Left ventricle myocardium inferior (tissue), 1 donor: Measurements from ENCODE around the gene CNPY2. TPM values are rescaled to one million over a fixed set of nuclear protein-coding genes. Genes with fewer than 3 reads are reported as not detected.

ENCODE experiments used
- DNase-seq: peaks from one replicate; pipeline ENCODE4 v3.0.0-alpha.2; 2020
- H3K27ac ChIP-seq: fragments of 200-600 bp; replicated peaks from 2 replicates; pipeline ENCODE4 v1.8.0; 2021
- H3K27me3 ChIP-seq: fragments of 200-600 bp; 2 replicates; pipeline ENCODE4 v1.8.0; 2021; ENCODE audit warnings: low read depth
- H3K36me3 ChIP-seq: fragments of 200-600 bp; 2 replicates; pipeline ENCODE4 v1.8.0; 2021
- H3K4me1 ChIP-seq: fragments of 200-600 bp; 2 replicates; pipeline ENCODE4 v1.8.0; 2021
- H3K4me3 ChIP-seq: fragments of 200-600 bp; 2 replicates; pipeline ENCODE4 v1.8.0; 2021; ENCODE audit warnings: mild to moderate bottlenecking, moderate library complexity
- H3K9me3 ChIP-seq: fragments of 200-600 bp; replicated peaks from 2 replicates; pipeline ENCODE4 v1.8.0; 2021
- CTCF ChIP-seq: fragments of 200-600 bp; IDR thresholded peaks from 2 replicates; pipeline ENCODE4 v1.8.0; 2021; ENCODE audit warnings: antibody characterized with exemption, mild to moderate bottlenecking, borderline replicate concordance
- intact Hi-C: fragments of 100-400 bp; cut with micrococcal nuclease; formaldehyde crosslinking; loops from one replicate; pipeline ENCODE4 v1.11.0; 2022
- total RNA-seq: library from RNA; stranded (reverse); fragmentation: NEBNext Ultra II Directional; extraction: Animal tissue kit (Norgen Biotek cat#: 25700); gene quantifications from one replicate; pipeline ENCODE4 v1.2.1, GENCODE V29; 2021
- donor health status: DM: no; HTN: yes; CAD: no; lungs with severe emphysema.

The CNPY2 gene
- total RNA-seq, 1 donor from 2014 or later: 33.4 TPM

DNA sequence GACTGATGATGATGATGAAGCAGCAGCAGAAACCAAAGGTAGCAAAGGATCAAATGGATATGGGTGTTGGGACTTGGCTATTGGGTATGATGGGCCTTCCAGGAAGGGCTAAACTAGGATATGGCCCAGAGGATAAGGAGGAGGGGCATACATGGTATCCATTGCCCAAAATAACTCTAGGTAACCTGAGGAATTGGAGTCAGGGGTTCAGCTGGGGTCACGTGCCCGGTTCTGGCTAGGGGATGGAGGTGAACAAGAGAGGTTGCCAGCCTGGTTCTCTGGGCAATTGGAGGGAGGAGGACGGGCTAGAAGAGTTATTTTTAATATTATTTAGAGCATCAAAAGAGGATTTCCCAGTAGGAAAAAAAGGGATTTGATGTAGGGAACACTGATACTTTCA is 54.9 kb downstream of the CNPY2 start:
- intact Hi-C loops: no loop called here
- H3K27ac ChIP-seq: no peak overlapping the region
- peaks cover 36% of the 10 kb centered on the region for H3K4me1 ChIP-seq
- no peaks in the 10 kb centered on the region for H3K27me3 ChIP-seq
- no peak overlapping the region for H3K4me3 ChIP-seq
- no peaks in the 10 kb centered on the region for H3K9me3 ChIP-seq
- TF ChIP-seq CTCF: no peak
- DNase-seq: no peak
- peaks cover 8% of the 10 kb centered on the region for H3K36me3 ChIP-seq

- intact Hi-C loops: no loop called here
- no peak for TF ChIP-seq CTCF
- no peak overlapping the region for H3K27ac ChIP-seq
- no peaks in the 10 kb centered on the region for H3K27me3 ChIP-seq
- H3K36me3 ChIP-seq: peaks cover 13% of the 10 kb centered on the region
- no peaks in the 10 kb centered on the region for H3K9me3 ChIP-seq
- peaks cover 37% of the 10 kb centered on the region for H3K4me1 ChIP-seq
- DNase-seq: no peak
- H3K4me3 ChIP-seq: no peak overlapping the region
Observed at GRCh38 chr12:56260380-56260779, 55.4 kb downstream of the CNPY2 start.

Other genes starting within 250 kb of the CNPY2 start
- gene ERBB3, start 235.8 kb downstream of the CNPY2 start, total RNA-seq: 2.3 TPM
- 65.7 TPM for gene PA2G4, start 211.4 kb downstream of the CNPY2 start, total RNA-seq
- gene RPL41, start 199.4 kb downstream of the CNPY2 start, total RNA-seq: 1,892 TPM
- gene ZC3H10, start 197.7 kb downstream of the CNPY2 start, total RNA-seq: 4.9 TPM
- 23.2 TPM for gene ESYT1, start 187.7 kb downstream of the CNPY2 start, total RNA-seq
- 54.1 TPM for gene MYL6B, start 163.4 kb downstream of the CNPY2 start, total RNA-seq
- 508 TPM for gene MYL6, start 157.6 kb downstream of the CNPY2 start, total RNA-seq
- gene SMARCC2, start 126.5 kb downstream of the CNPY2 start, total RNA-seq: 67.1 TPM
- gene RNF41, start 94.1 kb downstream of the CNPY2 start, total RNA-seq: 51.4 TPM
- 20.3 TPM for gene NABP2, start 91.6 kb downstream of the CNPY2 start, total RNA-seq
- not detected for gene SLC39A5, start 85.9 kb downstream of the CNPY2 start, total RNA-seq
- gene ANKRD52, start 57.6 kb downstream of the CNPY2 start, total RNA-seq: 25.1 TPM
- gene COQ10A, start 49.0 kb downstream of the CNPY2 start, total RNA-seq: 203 TPM
- gene CS, start 15.7 kb downstream of the CNPY2 start, total RNA-seq: 780 TPM
- 49.5 TPM for gene PAN2, start 18.0 kb upstream of the CNPY2 start, total RNA-seq
- gene IL23A, start 22.9 kb upstream of the CNPY2 start, total RNA-seq: not detected
- gene STAT2, start 44.1 kb upstream of the CNPY2 start, total RNA-seq: 34.9 TPM
- not detected for gene APOF, start 46.9 kb upstream of the CNPY2 start, total RNA-seq
- gene TIMELESS, start 133.4 kb upstream of the CNPY2 start, total RNA-seq: 2.2 TPM
- not detected for gene MIP, start 138.7 kb upstream of the CNPY2 start, total RNA-seq
- 3.6 TPM for gene SPRYD4, start 152.6 kb upstream of the CNPY2 start, total RNA-seq
- gene GLS2, start 172.2 kb upstream of the CNPY2 start, total RNA-seq: 0.49 TPM
- 33.2 TPM for gene RBMS2, start 205.8 kb upstream of the CNPY2 start, total RNA-seq